Neural crest cell (in vitro differentiated cells): ENCODE measurements around the gene IPPK. TPM values are rescaled to one million over a fixed set of nuclear protein-coding genes. Genes with fewer than 3 reads are reported as not detected.

ENCODE experiments used
- total RNA-seq: library from RNA; stranded (reverse); gene quantifications from 2 replicates; pipeline ENCODE4 v1.2.1, GENCODE V29; 2021

Gene IPPK
- total RNA-seq, 1 donor from 2014 or later, result 13.1 TPM

Other genes starting within 250 kb of the IPPK start
- not detected in 2 replicates for gene OMD, start 245.7 kb downstream of the IPPK start, total RNA-seq
- not detected in 2 replicates for gene ASPN, start 187.6 kb downstream of the IPPK start, total RNA-seq
- gene ECM2, start 134.1 kb downstream of the IPPK start, total RNA-seq, result not detected in 2 replicates
- 41.3 and 41.5 TPM in 2 replicates for gene BICD2, start 94.7 kb upstream of the IPPK start, total RNA-seq
- gene ZNF484, start 207.9 kb upstream of the IPPK start, total RNA-seq, result 13.1 and 13.3 TPM in 2 replicates